Measurements from ENCODE around the gene LRP1B.

Gene LRP1B

GRCh38 chr2:141499123-141499522 lies 631.7 kb downstream of the LRP1B start:
- DNase-seq: peak; percentile 83 to 84

- no peak for DNase-seq
These were observed 632.3 kb downstream of the LRP1B start for GRCh38 chr2:141498561-141498960.

GRCh38 chr2:141497272-141497671 lies 633.5 kb downstream of the LRP1B start:
- peak; percentile 84 to 92 for DNase-seq

- DNase-seq: peak; percentile 34 to 47
These were observed 634.0 kb downstream of the LRP1B start for GRCh38 chr2:141496810-141497209.

- DNase-seq: no peak
These were observed 636.9 kb downstream of the LRP1B start for GRCh38 chr2:141493936-141494335.

- no peak for DNase-seq
These were observed 638.0 kb downstream of the LRP1B start for GRCh38 chr2:141492816-141493215.

- DNase-seq: no peak
These were observed 639.9 kb downstream of the LRP1B start for GRCh38 chr2:141490886-141491285.

GRCh38 chr2:141482697-141483096 lies 648.1 kb downstream of the LRP1B start:
- no peak for DNase-seq

- DNase-seq: no peak
These were observed 655.0 kb downstream of the LRP1B start for GRCh38 chr2:141475801-141476200.

- no peak for DNase-seq
These were observed 662.1 kb downstream of the LRP1B start for GRCh38 chr2:141468761-141469160.

GRCh38 chr2:141467331-141467730 lies 663.5 kb downstream of the LRP1B start:
- no peak for DNase-seq

GRCh38 chr2:141464995-141465394 lies 665.8 kb downstream of the LRP1B start:
- DNase-seq: no peak

GRCh38 chr2:141458351-141458750 lies 672.5 kb downstream of the LRP1B start:
- DNase-seq: no peak

GRCh38 chr2:141455877-141456276 lies 674.9 kb downstream of the LRP1B start:
- no peak for DNase-seq

- no peak for DNase-seq
These were observed 675.5 kb downstream of the LRP1B start for GRCh38 chr2:141455211-141455826.

- DNase-seq: no peak
These were observed 690.7 kb downstream of the LRP1B start for GRCh38 chr2:141440072-141440635.

GRCh38 chr2:141439524-141439923 lies 691.3 kb downstream of the LRP1B start:
- DNase-seq: no peak

- DNase-seq: peak; percentile 44 to 67
These were observed 692.3 kb downstream of the LRP1B start for GRCh38 chr2:141438536-141438935.

GRCh38 chr2:141437521-141437920 lies 693.3 kb downstream of the LRP1B start:
- DNase-seq: no peak

- DNase-seq: no peak
These were observed 707.7 kb downstream of the LRP1B start for GRCh38 chr2:141423124-141423523.

- peak; percentile 50 to 60 for DNase-seq
These were observed 713.5 kb downstream of the LRP1B start for GRCh38 chr2:141417246-141417797.

GRCh38 chr2:141411419-141411818 lies 719.4 kb downstream of the LRP1B start:
- no peak for DNase-seq

GRCh38 chr2:141399270-141399669 lies 731.5 kb downstream of the LRP1B start:
- peak; percentile 54 to 63 for DNase-seq

GRCh38 chr2:141393214-141393545 lies 737.6 kb downstream of the LRP1B start:
- DNase-seq: no peak

Measured in Kasumi-1 (cell line).